WTC11 (cell line): ENCODE measurements around the gene SNX30. TPM values are rescaled to one million over a fixed set of nuclear protein-coding genes. Genes with fewer than 3 reads are reported as not detected.

Source experiments
- ATAC-seq: fragments of 200-7000 bp; cut with Tn5 transposase; 2 replicates; pipeline ENCODE4 v1.10.0; 2021; ENCODE audit warnings: mild to moderate bottlenecking, moderate library complexity
- CTCF ChIA-PET: fragments of 300-600 bp; sonication (Branson Sonifier 250); formaldehyde crosslinking; loops from one replicate; lab custom pipeline; 2021; ENCODE audit warnings: antibody characterized with exemption; lab: Charles Lee
- POLR2A ChIA-PET: fragments of 350-600 bp; sonication (Branson Sonifier 250); formaldehyde crosslinking; loops from one replicate; lab custom pipeline; 2021; ENCODE audit warnings: antibody characterized with exemption; lab: Charles Lee
- DNase-seq: peaks from one replicate; pipeline ENCODE4 v3.0.0; 2021; ENCODE audit warnings: low spot score
- H3K27ac Mint-ChIP-seq: 2 replicates; pipeline ENCODE4 v1.8.0; 2021; ENCODE audit warnings: mixed read lengths
- H3K27me3 Mint-ChIP-seq: 2 replicates; pipeline ENCODE4 v1.8.0; 2021; ENCODE audit warnings: low read depth, mild to moderate bottlenecking, moderate library complexity, mixed read lengths
- H3K36me3 Mint-ChIP-seq: 2 replicates; pipeline ENCODE4 v1.8.0; 2021; ENCODE audit warnings: mixed read lengths
- H3K4me1 Mint-ChIP-seq: 2 replicates; pipeline ENCODE4 v1.8.0; 2022; ENCODE audit warnings: mixed read lengths
- H3K4me3 Mint-ChIP-seq: 2 replicates; pipeline ENCODE4 v1.8.0; 2021; ENCODE audit warnings: mild to moderate bottlenecking, moderate library complexity, mixed read lengths
- H3K9me3 Mint-ChIP-seq: 2 replicates; pipeline ENCODE4 v1.8.0; 2021; ENCODE audit warnings: mixed read lengths
- ATF1 ChIP-seq: sonication (generic); formaldehyde crosslinking; IDR thresholded peaks from 2 replicates; pipeline ENCODE4 v1.8.1; 2023; ENCODE audit warnings: mild to moderate bottlenecking, moderate library complexity, missing genetic modification reagents
- ESRRA ChIP-seq: sonication (generic); formaldehyde crosslinking; IDR thresholded peaks from 2 replicates; pipeline ENCODE4 v1.8.1; 2022; ENCODE audit warnings: mild to moderate bottlenecking, missing genetic modification reagents, borderline replicate concordance
- FOXK1 ChIP-seq: sonication (generic); formaldehyde crosslinking; IDR thresholded peaks from 2 replicates; pipeline ENCODE4 v1.8.0; 2022; ENCODE audit warnings: mild to moderate bottlenecking, moderate library complexity, missing genetic modification reagents
- GRHL2 ChIP-seq: fragments of 250-450 bp; sonication (Bioruptor Pico); IDR thresholded peaks from 2 replicates; pipeline ENCODE4 v1.8.0; 2022; ENCODE audit warnings: mild to moderate bottlenecking, moderate library complexity; ENCODE audit not compliant: insufficient replicate concordance, severe bottlenecking
- IRF2 ChIP-seq: sonication (generic); formaldehyde crosslinking; IDR thresholded peaks from 2 replicates; pipeline ENCODE4 v1.8.0; 2022; ENCODE audit warnings: low read depth, missing genetic modification reagents, borderline replicate concordance
- JAZF1 ChIP-seq: fragments of 250-450 bp; sonication (Bioruptor Pico); IDR thresholded peaks from 2 replicates; pipeline ENCODE4 v1.9.0; 2021; ENCODE audit warnings: moderate library complexity, mild to moderate bottlenecking, inconsistent platforms
- JUN ChIP-seq: sonication (generic); formaldehyde crosslinking; IDR thresholded peaks from 2 replicates; pipeline ENCODE4 v1.8.0; 2023; ENCODE audit warnings: mild to moderate bottlenecking, missing genetic modification reagents
- MLX ChIP-seq: sonication (generic); formaldehyde crosslinking; IDR thresholded peaks from 2 replicates; pipeline ENCODE4 v1.8.1; 2023; ENCODE audit warnings: mild to moderate bottlenecking, missing genetic modification reagents, moderate library complexity
- MXD4 ChIP-seq: fragments of 250-450 bp; sonication (Bioruptor Pico); IDR thresholded peaks from 2 replicates; pipeline ENCODE4 v1.8.0; 2021; ENCODE audit warnings: mild to moderate bottlenecking, moderate library complexity, borderline replicate concordance
- MYBL2 ChIP-seq: sonication (generic); formaldehyde crosslinking; IDR thresholded peaks from 2 replicates; pipeline ENCODE4 v1.8.1; 2023; ENCODE audit warnings: mild to moderate bottlenecking, moderate library complexity, missing genetic modification reagents
- NFE2L1 ChIP-seq: sonication (generic); formaldehyde crosslinking; IDR thresholded peaks from 2 replicates; pipeline ENCODE4 v1.8.1; 2023; ENCODE audit warnings: missing genetic modification reagents
- NR1H2 ChIP-seq: sonication (generic); formaldehyde crosslinking; IDR thresholded peaks from 2 replicates; pipeline ENCODE4 v1.9.0; 2021; ENCODE audit warnings: mild to moderate bottlenecking, moderate library complexity, missing genetic modification reagents
- NR3C1 ChIP-seq: sonication (generic); formaldehyde crosslinking; conservative IDR thresholded peaks from 2 replicates; pipeline ENCODE4 v1.8.1; 2023; ENCODE audit warnings: low read depth, mild to moderate bottlenecking, missing genetic modification reagents
- PREB ChIP-seq: sonication (generic); formaldehyde crosslinking; IDR thresholded peaks from 2 replicates; pipeline ENCODE4 v1.8.1; 2022; ENCODE audit warnings: mild to moderate bottlenecking, missing genetic modification reagents, moderate library complexity, borderline replicate concordance
- SP1 ChIP-seq: sonication (generic); formaldehyde crosslinking; conservative IDR thresholded peaks from 2 replicates; pipeline ENCODE4 v1.8.1; 2022; ENCODE audit warnings: missing genetic modification reagents
- TEAD1 ChIP-seq: sonication (generic); formaldehyde crosslinking; IDR thresholded peaks from 2 replicates; pipeline ENCODE4 v1.8.0; 2022; ENCODE audit warnings: mild to moderate bottlenecking, missing genetic modification reagents
- TP53 ChIP-seq: sonication (generic); formaldehyde crosslinking; IDR thresholded peaks from 2 replicates; pipeline ENCODE4 v1.8.1; 2023; ENCODE audit warnings: mild to moderate bottlenecking, missing genetic modification reagents
- ZBTB43 ChIP-seq: sonication (generic); formaldehyde crosslinking; IDR thresholded peaks from 2 replicates; pipeline ENCODE4 v1.8.1; 2023; ENCODE audit warnings: mild to moderate bottlenecking, missing genetic modification reagents
- total RNA-seq: library from RNA; stranded (reverse); gene quantifications from 3 replicates; pipeline ENCODE4 v1.2.3, GENCODE V29; 2021
- TF ChIP-seq, protein P1 (sequence below): sonication (generic); formaldehyde crosslinking; IDR thresholded peaks from 2 replicates; pipeline ENCODE4 v1.8.1; 2022; ENCODE audit warnings: low read depth, missing genetic modification reagents, borderline replicate concordance
- TF ChIP-seq, protein P2 (sequence below): fragments of 250-450 bp; sonication (Bioruptor Pico); IDR thresholded peaks from 2 replicates; pipeline ENCODE4 v1.9.0; 2021; ENCODE audit warnings: mild to moderate bottlenecking
- TF ChIP-seq, protein P3 (sequence below): sonication (generic); formaldehyde crosslinking; IDR thresholded peaks from 2 replicates; pipeline ENCODE4 v1.8.0; 2023; ENCODE audit warnings: missing genetic modification reagents, mild to moderate bottlenecking, borderline replicate concordance
- TF ChIP-seq, protein P4 (sequence below): fragments of 250-450 bp; sonication (Bioruptor Pico); conservative IDR thresholded peaks from 2 replicates; pipeline ENCODE4 v1.9.0; 2021; ENCODE audit warnings: mild to moderate bottlenecking
- TF ChIP-seq, protein P5 (sequence below): sonication (generic); formaldehyde crosslinking; IDR thresholded peaks from 2 replicates; pipeline ENCODE4 v1.8.0; 2022; ENCODE audit warnings: mild to moderate bottlenecking, missing genetic modification reagents

SNX30 gene
- total RNA-seq, 1 experiment from 2014 or later = 13.4 TPM

- peaks cover 3% of the 10 kb centered on the region; the same call in 1 of the 2 replicates for H3K9me3 Mint-ChIP-seq
- no peak overlapping the region for H3K27ac Mint-ChIP-seq
- H3K36me3 Mint-ChIP-seq = no peaks in the 10 kb centered on the region
- POLR2A ChIA-PET = no interaction called here
- H3K4me3 Mint-ChIP-seq = no peak overlapping the region
- H3K4me1 Mint-ChIP-seq = peaks cover 6% of the 10 kb centered on the region
- TF ChIP-seq, protein P1, sequence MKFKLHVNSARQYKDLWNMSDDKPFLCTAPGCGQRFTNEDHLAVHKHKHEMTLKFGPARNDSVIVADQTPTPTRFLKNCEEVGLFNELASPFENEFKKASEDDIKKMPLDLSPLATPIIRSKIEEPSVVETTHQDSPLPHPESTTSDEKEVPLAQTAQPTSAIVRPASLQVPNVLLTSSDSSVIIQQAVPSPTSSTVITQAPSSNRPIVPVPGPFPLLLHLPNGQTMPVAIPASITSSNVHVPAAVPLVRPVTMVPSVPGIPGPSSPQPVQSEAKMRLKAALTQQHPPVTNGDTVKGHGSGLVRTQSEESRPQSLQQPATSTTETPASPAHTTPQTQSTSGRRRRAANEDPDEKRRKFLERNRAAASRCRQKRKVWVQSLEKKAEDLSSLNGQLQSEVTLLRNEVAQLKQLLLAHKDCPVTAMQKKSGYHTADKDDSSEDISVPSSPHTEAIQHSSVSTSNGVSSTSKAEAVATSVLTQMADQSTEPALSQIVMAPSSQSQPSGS (CRISPR knock-in tag) = no peak
- TF ChIP-seq NR1H2 (no peak), MXD4 (CRISPR knock-in tag) (no peak), JAZF1 (CRISPR knock-in tag) (no peak), JUN (no peak)
- TF ChIP-seq, protein P2, sequence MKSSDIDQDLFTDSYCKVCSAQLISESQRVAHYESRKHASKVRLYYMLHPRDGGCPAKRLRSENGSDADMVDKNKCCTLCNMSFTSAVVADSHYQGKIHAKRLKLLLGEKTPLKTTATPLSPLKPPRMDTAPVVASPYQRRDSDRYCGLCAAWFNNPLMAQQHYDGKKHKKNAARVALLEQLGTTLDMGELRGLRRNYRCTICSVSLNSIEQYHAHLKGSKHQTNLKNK (CRISPR knock-in tag) = no peak
- ATAC-seq (no peak), DNase-seq (no peak)
- peaks cover 19% of the 10 kb centered on the region for H3K27me3 Mint-ChIP-seq
- CTCF ChIA-PET = no interaction called here
Measured at GRCh38 chr9:112896131-112896530, 145.6 kb downstream of the SNX30 start.

GRCh38 chr9:112898872-112899311 lies 148.3 kb downstream of the SNX30 start:
- Mint-ChIP-seq H3K9me3 (peaks cover 6% of the 10 kb centered on the region), H3K4me3 (no peak overlapping the region), H3K27me3 (peaks cover 7% of the 10 kb centered on the region), H3K27ac (no peak overlapping the region), H3K36me3 (no peaks in the 10 kb centered on the region), H3K4me1 (no peaks in the 10 kb centered on the region; the same call in 1 of the 2 replicates)
- no peak for TF ChIP-seq TP53 (CRISPR knock-in tag)
- no peak for TF ChIP-seq IRF2 (CRISPR knock-in tag)
- TF ChIP-seq PREB (CRISPR knock-in tag) = no peak
- no peak for TF ChIP-seq ESRRA
- no peak for TF ChIP-seq SP1 (CRISPR knock-in tag)
- no peak for TF ChIP-seq JAZF1 (CRISPR knock-in tag)
- no peak for TF ChIP-seq NFE2L1 (CRISPR knock-in tag)
- no peak for TF ChIP-seq MLX (CRISPR knock-in tag)
- TF ChIP-seq TEAD1 (CRISPR knock-in tag) = no peak
- TF ChIP-seq NR3C1 (CRISPR knock-in tag) = no peak
- TF ChIP-seq, protein P3, sequence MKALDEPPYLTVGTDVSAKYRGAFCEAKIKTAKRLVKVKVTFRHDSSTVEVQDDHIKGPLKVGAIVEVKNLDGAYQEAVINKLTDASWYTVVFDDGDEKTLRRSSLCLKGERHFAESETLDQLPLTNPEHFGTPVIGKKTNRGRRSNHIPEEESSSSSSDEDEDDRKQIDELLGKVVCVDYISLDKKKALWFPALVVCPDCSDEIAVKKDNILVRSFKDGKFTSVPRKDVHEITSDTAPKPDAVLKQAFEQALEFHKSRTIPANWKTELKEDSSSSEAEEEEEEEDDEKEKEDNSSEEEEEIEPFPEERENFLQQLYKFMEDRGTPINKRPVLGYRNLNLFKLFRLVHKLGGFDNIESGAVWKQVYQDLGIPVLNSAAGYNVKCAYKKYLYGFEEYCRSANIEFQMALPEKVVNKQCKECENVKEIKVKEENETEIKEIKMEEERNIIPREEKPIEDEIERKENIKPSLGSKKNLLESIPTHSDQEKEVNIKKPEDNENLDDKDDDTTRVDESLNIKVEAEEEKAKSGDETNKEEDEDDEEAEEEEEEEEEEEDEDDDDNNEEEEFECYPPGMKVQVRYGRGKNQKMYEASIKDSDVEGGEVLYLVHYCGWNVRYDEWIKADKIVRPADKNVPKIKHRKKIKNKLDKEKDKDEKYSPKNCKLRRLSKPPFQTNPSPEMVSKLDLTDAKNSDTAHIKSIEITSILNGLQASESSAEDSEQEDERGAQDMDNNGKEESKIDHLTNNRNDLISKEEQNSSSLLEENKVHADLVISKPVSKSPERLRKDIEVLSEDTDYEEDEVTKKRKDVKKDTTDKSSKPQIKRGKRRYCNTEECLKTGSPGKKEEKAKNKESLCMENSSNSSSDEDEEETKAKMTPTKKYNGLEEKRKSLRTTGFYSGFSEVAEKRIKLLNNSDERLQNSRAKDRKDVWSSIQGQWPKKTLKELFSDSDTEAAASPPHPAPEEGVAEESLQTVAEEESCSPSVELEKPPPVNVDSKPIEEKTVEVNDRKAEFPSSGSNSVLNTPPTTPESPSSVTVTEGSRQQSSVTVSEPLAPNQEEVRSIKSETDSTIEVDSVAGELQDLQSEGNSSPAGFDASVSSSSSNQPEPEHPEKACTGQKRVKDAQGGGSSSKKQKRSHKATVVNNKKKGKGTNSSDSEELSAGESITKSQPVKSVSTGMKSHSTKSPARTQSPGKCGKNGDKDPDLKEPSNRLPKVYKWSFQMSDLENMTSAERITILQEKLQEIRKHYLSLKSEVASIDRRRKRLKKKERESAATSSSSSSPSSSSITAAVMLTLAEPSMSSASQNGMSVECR = no peak
- TF ChIP-seq, protein P4, sequence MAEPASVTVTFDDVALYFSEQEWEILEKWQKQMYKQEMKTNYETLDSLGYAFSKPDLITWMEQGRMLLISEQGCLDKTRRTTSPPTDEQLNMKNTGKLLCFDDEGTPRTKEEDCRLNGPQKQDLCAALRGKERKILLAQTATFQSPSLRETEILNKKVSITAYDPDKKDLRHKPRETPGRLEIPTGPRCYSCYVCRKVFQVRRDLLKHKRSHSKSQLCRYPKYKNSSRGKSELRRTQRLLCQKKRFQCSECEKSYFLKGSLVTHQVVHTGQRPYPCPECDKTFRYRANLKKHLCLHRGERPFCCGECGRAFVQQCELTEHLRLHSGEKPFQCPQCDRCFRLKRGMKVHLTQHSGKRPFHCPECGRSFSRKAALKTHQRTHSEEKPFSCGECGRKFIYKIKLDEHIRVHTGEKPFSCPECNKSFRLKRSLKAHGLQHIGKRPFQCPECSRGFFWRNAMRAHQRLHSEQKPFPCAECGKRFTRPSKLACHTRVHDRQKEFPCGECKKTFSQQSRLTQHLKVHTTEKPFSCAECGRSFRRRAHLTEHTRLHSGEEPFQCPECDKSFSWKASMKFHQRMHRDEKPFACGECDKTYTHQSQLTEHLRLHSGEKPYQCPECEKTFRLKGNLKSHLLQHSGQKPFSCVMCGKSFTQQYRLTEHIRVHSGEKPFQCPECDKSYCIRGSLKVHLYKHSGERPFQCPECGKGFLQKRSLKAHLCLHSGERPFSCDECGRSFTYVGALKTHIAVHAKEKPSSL (CRISPR knock-in tag) = no peak
- no peak for TF ChIP-seq ATF1
- TF ChIP-seq FOXK1 (CRISPR knock-in tag) = no peak
- no peak for TF ChIP-seq ZBTB43 (CRISPR knock-in tag)
- TF ChIP-seq MYBL2 (CRISPR knock-in tag) = no peak
- TF ChIP-seq, protein P5, sequence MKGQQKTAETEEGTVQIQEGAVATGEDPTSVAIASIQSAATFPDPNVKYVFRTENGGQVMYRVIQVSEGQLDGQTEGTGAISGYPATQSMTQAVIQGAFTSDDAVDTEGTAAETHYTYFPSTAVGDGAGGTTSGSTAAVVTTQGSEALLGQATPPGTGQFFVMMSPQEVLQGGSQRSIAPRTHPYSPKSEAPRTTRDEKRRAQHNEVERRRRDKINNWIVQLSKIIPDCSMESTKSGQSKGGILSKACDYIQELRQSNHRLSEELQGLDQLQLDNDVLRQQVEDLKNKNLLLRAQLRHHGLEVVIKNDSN (CRISPR knock-in tag) = no peak
- TF ChIP-seq GRHL2 = no peak
- ChIA-PET CTCF (interaction anchor here (2.6 kb wide), 1 partner anchor 12 kb away, joined by 12 read pairs; no protein-coding TSS in a partner anchor), POLR2A (no interaction called here)
- no peak for DNase-seq
- ATAC-seq = no peak
